Skin epidermis (tissue), 12 donors: ENCODE results near the gene C10orf105.

Experiments used
- H3K27ac ChIP-seq, 21 experiments: fragments of 200-600 bp; sonication (generic) in 11 of 21; one replicate each; pipeline ENCODE4 v1.5.0; 2020; ENCODE audit warnings: mild to moderate bottlenecking in 3 of 21, inconsistent platforms in 2 of 21, moderate library complexity in 2 of 21
- H3K4me3 ChIP-seq, 7 experiments: fragments of 200-600 bp; sonication (generic) in 2 of 7; one replicate each; pipeline ENCODE4 v1.5.0; 2020; ENCODE audit warnings: inconsistent platforms in 2 of 7, mild to moderate bottlenecking in 2 of 7, moderate library complexity in 1 of 7

Gene C10orf105

GRCh38 chr10:71708897-71709882 is 10.4 kb downstream of the C10orf105 start:
- Histone ChIP-seq H3K4me3 (no peak overlapping the region), H3K27ac (peak overlapping the region in 1 of 21 experiments; percentile 10)

GRCh38 chr10:71708301-71708703 is 11.3 kb downstream of the C10orf105 start:
- Histone ChIP-seq H3K27ac (no peak overlapping the region), H3K4me3 (no peak overlapping the region)

- H3K4me3 ChIP-seq, result no peak overlapping the region
- H3K27ac ChIP-seq, result no peak overlapping the region
Observed at GRCh38 chr10:71707240-71707789, 12.3 kb downstream of the C10orf105 start.

GRCh38 chr10:71706216-71707121 is 13.1 kb downstream of the C10orf105 start:
- H3K27ac ChIP-seq, result no peak overlapping the region
- no peak overlapping the region for H3K4me3 ChIP-seq

- no peak overlapping the region for H3K4me3 ChIP-seq
- no peak overlapping the region for H3K27ac ChIP-seq
Observed at GRCh38 chr10:71705582-71705981, 14.0 kb downstream of the C10orf105 start.

GRCh38 chr10:71704816-71705215 is 14.8 kb downstream of the C10orf105 start:
- H3K27ac ChIP-seq, result no peak overlapping the region
- H3K4me3 ChIP-seq, result no peak overlapping the region

DNA sequence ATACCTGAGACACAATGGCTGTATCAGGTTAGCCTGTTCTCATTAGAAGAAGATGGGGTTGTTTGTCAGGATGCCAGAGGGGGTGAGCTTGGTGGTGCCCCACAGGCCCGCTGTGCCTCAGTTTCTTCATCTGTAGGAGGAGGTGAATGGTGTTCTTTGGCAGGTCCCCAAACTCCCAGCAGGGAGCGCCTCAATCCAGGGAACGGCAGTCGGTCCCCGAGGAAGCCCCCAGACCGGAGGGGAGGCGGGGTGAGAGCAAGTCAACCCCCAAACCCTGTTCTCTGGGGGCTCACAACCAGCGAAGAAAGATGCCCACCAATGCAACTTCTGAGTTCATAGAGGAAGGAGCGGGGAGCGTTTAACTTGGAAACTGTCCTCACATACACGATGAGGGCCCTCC is 16.0 kb downstream of the C10orf105 start:
- Histone ChIP-seq H3K4me3 (no peak overlapping the region), H3K27ac (no peak overlapping the region)

DNA sequence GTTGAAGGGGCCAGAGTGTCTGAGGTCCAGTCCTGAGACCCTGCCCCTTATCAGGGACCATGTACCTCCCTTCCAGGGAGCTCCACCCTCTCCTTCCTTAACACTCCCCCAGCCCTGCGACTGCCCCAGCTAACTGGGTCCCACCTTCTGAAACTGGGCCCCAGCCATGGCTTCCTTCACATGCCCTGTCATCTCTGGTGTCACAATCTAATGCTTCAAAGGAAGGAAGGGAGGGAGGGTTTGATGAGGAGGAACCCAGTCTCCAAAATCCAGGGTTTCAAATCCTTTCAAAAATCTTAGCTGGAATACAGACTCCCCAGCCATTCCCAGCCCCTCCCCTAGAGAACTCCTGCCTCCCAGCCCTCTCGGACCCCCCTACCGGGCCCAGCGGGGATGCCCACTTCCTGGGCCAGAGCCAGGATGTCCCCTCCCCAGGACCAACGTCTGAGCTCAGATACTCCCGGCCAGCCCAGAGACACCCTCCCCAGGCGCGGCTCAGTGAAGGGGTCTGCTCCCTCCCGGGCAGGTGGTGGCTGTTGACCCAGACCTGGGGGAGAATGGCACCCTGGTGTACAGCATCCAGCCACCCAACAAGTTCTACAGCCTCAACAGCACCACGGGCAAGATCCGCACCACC is 18.0 kb downstream of the C10orf105 start:
- no peak overlapping the region for H3K27ac ChIP-seq

DNA sequence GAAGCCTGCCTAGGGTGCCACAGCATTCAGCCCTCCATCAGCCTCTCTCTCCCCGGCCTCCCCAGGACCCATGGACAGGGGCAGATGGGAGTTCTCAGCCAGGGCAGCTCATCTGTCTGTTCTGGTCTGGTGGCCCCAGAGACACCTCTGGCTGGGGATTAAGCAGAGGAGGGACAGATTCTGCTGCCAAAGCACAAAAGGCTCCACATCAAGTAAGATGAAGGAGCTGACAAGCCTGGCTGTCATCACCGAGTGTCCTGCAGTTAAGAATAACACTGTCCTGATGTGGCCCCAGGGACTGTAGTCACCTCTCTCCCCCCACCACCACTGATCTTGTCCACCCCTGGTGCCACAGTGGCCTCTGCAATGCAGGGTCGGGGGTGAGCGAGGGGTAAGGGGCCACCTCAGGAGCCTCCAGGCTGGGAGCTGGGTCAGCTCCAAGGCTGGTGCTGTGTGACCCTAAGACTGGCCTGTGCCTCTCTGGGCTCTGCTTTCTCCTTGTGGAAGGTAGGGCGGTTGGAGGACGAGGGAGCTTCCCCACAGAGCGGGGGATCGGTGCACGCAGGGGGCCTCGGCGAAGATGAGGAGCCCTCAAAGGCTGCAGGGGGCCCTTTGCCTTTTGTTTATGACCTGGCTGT is 18.7 kb downstream of the C10orf105 start:
- Histone ChIP-seq H3K27ac (no peak overlapping the region), H3K4me3 (no peak overlapping the region)

More for the DNA sequence above, 18.0 kb downstream of the C10orf105 start:
- H3K4me3 ChIP-seq, result no peak overlapping the region

DNA sequence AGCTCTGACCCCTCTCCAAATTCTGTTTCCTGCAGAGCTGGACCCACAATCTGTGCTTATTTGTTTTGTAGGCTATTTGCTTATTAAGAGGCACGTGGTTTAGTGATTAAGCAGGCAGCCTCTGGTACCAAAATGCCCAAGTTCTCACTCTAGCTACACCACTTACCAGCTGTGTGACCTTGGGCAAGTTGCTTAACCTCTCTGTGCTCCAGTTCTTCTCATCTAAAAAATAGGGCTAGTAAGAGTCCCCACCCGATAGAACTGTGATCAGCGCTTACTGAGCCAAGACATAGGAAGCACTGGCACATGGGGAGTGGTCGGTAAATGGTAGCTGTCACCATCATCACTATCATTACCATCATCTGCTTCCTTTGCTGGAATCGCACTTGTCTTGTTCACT is 20.8 kb downstream of the C10orf105 start:
- Histone ChIP-seq H3K4me3 (no peak overlapping the region), H3K27ac (peak overlapping the region in 1 of 21 experiments; percentile 38)

- H3K4me3 ChIP-seq, result no peak overlapping the region
- peak overlapping the region in 1 of 21 experiments; percentile 78 for H3K27ac ChIP-seq
Observed at GRCh38 chr10:71697938-71698709, 21.5 kb downstream of the C10orf105 start.

DNA sequence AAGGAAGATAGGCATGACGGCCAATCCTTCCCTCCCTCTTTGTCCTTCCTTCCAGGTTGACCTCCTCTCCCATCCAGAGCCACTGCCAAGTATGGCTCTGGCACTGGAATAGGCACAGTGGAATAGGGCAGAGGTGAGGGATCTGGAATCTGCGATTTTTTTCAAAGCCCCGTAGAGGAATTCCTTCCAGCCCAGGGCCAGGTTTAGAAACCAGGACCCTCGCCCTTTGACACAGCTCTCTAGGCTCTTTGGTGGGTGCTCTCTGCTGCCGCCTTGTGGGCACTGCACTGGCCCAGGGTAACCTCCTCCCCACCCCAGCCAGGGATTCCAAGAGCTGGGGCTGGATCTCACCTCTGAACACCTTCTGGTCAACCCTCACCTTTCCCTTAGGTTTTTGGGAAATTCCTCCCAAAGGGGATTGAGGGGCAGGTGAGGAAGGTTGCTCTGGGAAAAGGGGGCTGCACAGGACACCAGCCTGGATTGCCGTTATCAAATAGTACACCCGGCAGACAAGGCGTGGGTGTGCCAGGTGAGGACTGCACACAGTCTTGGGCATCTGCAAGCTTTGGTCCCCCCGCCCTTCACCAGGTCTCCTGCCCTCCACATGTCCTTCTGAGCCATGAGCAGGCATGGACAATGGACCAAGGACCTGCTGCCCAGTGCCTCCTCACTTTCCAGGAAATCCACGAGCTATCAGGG is 22.8 kb downstream of the C10orf105 start:
- H3K27ac ChIP-seq, result peak overlapping the region in 2 of 21 experiments; percentile 5 to 78
- H3K4me3 ChIP-seq, result no peak overlapping the region

DNA sequence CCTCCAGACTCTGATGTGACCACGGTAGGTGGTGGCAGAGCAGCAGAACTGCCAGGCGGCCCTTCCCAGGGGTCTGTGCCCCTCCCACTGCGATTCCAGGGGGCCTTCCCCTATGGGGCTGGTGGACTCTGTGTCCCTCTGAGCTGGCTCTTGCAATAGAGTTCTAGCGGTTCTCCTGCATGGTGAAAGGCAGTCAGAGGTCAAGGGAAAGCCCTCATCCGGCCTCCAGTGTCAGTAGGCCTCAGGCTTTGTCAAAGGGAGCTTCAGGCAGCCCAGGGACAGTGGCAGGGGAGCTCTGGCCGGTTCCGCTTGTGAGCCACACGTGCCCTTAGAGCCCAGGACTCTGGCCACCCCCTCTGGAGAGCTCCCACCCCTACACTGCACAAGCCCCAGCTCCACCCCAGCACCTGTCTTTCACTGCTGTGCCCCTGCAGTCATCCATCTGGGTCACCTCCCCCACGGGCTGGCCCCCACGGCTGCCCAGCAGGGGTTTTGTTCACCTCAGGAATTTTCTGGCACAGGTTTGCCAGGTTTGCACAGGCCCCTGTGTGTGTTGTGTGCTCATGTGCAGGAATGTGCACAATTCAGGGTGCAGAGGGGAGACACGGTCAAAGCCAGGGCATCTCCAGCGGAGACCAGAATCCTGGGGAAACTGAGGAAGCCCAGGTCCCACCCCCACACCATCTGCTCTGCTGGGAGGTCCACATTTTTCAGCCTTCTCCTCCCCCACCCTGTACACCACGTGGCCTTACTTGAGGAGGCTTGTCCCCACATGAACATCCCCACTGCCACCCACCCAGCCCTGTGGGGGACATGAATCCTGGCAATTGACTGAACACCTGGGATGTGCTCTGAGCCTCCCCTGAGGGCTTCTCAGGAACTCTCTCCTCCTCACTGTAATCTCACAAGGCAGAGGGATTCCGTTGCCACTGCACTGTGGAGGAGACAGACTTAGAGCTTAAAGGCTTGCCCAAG is 23.8 kb downstream of the C10orf105 start:
- H3K27ac ChIP-seq, result peak overlapping the region in 13 of 21 experiments; percentile 16 to 78 (median 69)
- H3K4me3 ChIP-seq, result no peak overlapping the region

- peak overlapping the region in 14 of 21 experiments; percentile 16 to 78 (median 69) for H3K27ac ChIP-seq
- no peak overlapping the region for H3K4me3 ChIP-seq
Observed at GRCh38 chr10:71694567-71694968, 25.0 kb downstream of the C10orf105 start.

DNA sequence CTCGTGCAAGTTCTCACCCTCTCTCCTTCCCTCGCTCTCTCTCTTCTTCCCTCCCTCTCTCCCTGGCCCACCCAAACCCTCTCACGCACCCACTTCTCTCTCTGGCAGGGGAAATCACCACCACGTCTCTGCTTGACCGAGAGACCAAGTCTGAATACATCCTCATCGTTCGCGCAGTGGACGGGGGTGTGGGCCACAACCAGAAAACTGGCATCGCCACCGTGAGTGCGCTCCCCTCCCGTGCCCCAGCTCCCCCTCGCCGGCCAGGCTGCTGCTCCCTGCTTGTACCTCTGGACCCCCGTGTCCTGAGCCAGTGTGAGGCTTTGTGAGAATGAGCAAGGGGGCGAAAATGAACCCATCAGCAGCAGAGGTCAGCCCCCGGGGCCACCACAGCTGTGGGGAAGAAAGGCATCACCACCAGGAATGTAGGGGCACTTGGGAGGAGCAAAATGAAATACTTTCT is 25.5 kb downstream of the C10orf105 start:
- Histone ChIP-seq H3K4me3 (no peak overlapping the region), H3K27ac (peak overlapping the region in 16 of 21 experiments; percentile 11 to 78 (median 68))

- peak overlapping the region in 13 of 21 experiments; percentile 34 to 78 (median 69) for H3K27ac ChIP-seq
Observed at GRCh38 chr10:71693377-71693776, 26.2 kb downstream of the C10orf105 start.

More at GRCh38 chr10:71693377-71693776, 26.2 kb downstream of the C10orf105 start:
- H3K4me3 ChIP-seq, result no peak overlapping the region
